SK-N-SH treated with all-trans-retinoic acid at 6 μM for 48 hours (cell line): ENCODE measurements around the gene ZBTB38.
A peak's percentile ranks its signal among the peaks of the same experiment; 100 is the strongest.

Experiments used
- ATAC-seq: fragments of 200-7000 bp; cut with Tn5 transposase; 3 replicates; pipeline ENCODE4 v1.9.1; 2020; ENCODE audit warnings: mild to moderate bottlenecking, moderate library complexity
- ARNTL ChIP-seq: fragments of 450-650 bp; formaldehyde crosslinking; IDR thresholded peaks from 2 replicates; pipeline ENCODE4 v1.5.0; 2020; ENCODE audit warnings: low read depth, mild to moderate bottlenecking, moderate library complexity, borderline replicate concordance
- BACH2 ChIP-seq: fragments of 250-450 bp; sonication (Bioruptor Pico); IDR thresholded peaks from 2 replicates; pipeline ENCODE4 v1.9.0; 2021; ENCODE audit warnings: mild to moderate bottlenecking, borderline replicate concordance
- CREB5 ChIP-seq: fragments of 250-450 bp; sonication (Bioruptor Pico); IDR thresholded peaks from 2 replicates; pipeline ENCODE4 v1.5.1; 2020; ENCODE audit warnings: low read depth, mild to moderate bottlenecking, moderate library complexity
- CSDC2 ChIP-seq: fragments of 250-450 bp; sonication (Bioruptor Pico); IDR thresholded peaks from 2 replicates; pipeline ENCODE4 v1.5.0; 2020; ENCODE audit warnings: mild to moderate bottlenecking, moderate library complexity
- CSRNP3 ChIP-seq: fragments of 250-450 bp; sonication (Bioruptor Pico); IDR thresholded peaks from 2 replicates; pipeline ENCODE4 v1.5.1; 2021; ENCODE audit warnings: mild to moderate bottlenecking, moderate library complexity
- ESRRG ChIP-seq: fragments of 250-450 bp; sonication (Bioruptor Pico); IDR thresholded peaks from 2 replicates; pipeline ENCODE4 v1.6.1; 2021; ENCODE audit warnings: mild to moderate bottlenecking
- GLIS3 ChIP-seq: fragments of 250-450 bp; sonication (Bioruptor Pico); IDR thresholded peaks from 2 replicates; pipeline ENCODE4 v1.5.0; 2020; ENCODE audit warnings: mild to moderate bottlenecking, moderate library complexity
- ISL1 ChIP-seq: fragments of 250-450 bp; sonication (Bioruptor Pico); IDR thresholded peaks from 2 replicates; pipeline ENCODE4 v2.1.2; 2022; ENCODE audit warnings: mild to moderate bottlenecking, moderate library complexity
- OSR1 ChIP-seq: fragments of 250-450 bp; sonication (Bioruptor Pico); IDR thresholded peaks from 2 replicates; pipeline ENCODE4 v1.8.0; 2022; ENCODE audit warnings: moderate library complexity, mild to moderate bottlenecking, inconsistent platforms
- PATZ1 ChIP-seq: fragments of 250-450 bp; sonication (Bioruptor Pico); IDR thresholded peaks from 2 replicates; pipeline ENCODE4 v1.8.0; 2020; ENCODE audit warnings: mild to moderate bottlenecking, moderate library complexity, borderline replicate concordance
- POU6F1 ChIP-seq: fragments of 250-450 bp; sonication (Bioruptor Pico); IDR thresholded peaks from 2 replicates; pipeline ENCODE4 v1.8.0; 2021; ENCODE audit warnings: low read depth, mild to moderate bottlenecking, moderate library complexity, borderline replicate concordance
- PPARA ChIP-seq: fragments of 250-450 bp; sonication (Bioruptor Pico); IDR thresholded peaks from 2 replicates; pipeline ENCODE4 v1.5.0; 2020; ENCODE audit warnings: mild to moderate bottlenecking, borderline replicate concordance
- RARB ChIP-seq: fragments of 250-450 bp; sonication (Bioruptor Pico); IDR thresholded peaks from 2 replicates; pipeline ENCODE4 v1.8.0; 2021; ENCODE audit warnings: mild to moderate bottlenecking, moderate library complexity
- SNAI2 ChIP-seq: fragments of 250-450 bp; sonication (Bioruptor Pico); IDR thresholded peaks from 2 replicates; pipeline ENCODE4 v1.5.0; 2020; ENCODE audit warnings: mild to moderate bottlenecking, moderate library complexity
- TCF4 ChIP-seq: fragments of 250-450 bp; sonication (Bioruptor Pico); IDR thresholded peaks from 2 replicates; pipeline ENCODE4 v1.8.0; 2021; ENCODE audit warnings: mild to moderate bottlenecking, moderate library complexity, borderline replicate concordance
- TOX ChIP-seq: fragments of 250-450 bp; sonication (Bioruptor Pico); IDR thresholded peaks from 2 replicates; pipeline ENCODE4 v1.8.0; 2021; ENCODE audit warnings: mild to moderate bottlenecking, moderate library complexity, borderline replicate concordance
- TSHZ2 ChIP-seq: fragments of 250-450 bp; sonication (Bioruptor Pico); IDR thresholded peaks from 2 replicates; pipeline ENCODE4 v1.5.0; 2020; ENCODE audit warnings: mild to moderate bottlenecking, moderate library complexity
- ZC3H10 ChIP-seq: fragments of 250-450 bp; sonication (Bioruptor Pico); IDR thresholded peaks from 2 replicates; pipeline ENCODE4 v1.5.1; 2021; ENCODE audit warnings: mild to moderate bottlenecking, moderate library complexity
- ZFP3 ChIP-seq: fragments of 250-450 bp; sonication (Bioruptor Pico); IDR thresholded peaks from 2 replicates; pipeline ENCODE4 v1.5.0; 2020; ENCODE audit warnings: mild to moderate bottlenecking, moderate library complexity
- ZFP30 ChIP-seq: fragments of 450-650 bp; formaldehyde crosslinking; IDR thresholded peaks from 2 replicates; pipeline ENCODE4 v1.5.0; 2022; ENCODE audit warnings: mild to moderate bottlenecking, moderate library complexity
- ZNF70 ChIP-seq: fragments of 450-650 bp; formaldehyde crosslinking; IDR thresholded peaks from 2 replicates; pipeline ENCODE4 v1.5.0; 2020; ENCODE audit warnings: mild to moderate bottlenecking, moderate library complexity
- ZNF8 ChIP-seq: fragments of 450-650 bp; formaldehyde crosslinking; IDR thresholded peaks from 2 replicates; pipeline ENCODE4 v1.5.0; 2020; ENCODE audit warnings: mild to moderate bottlenecking, moderate library complexity

Gene ZBTB38

GRCh38 chr3:141392897-141393734, 24.8 kb downstream of the ZBTB38 start:
- peak; percentile 41; the same call in 1 of the 3 replicates for ATAC-seq
- TF ChIP-seq BACH2 (CRISPR knock-in tag) (no peak), PATZ1 (CRISPR knock-in tag) (no peak), ZFP3 (CRISPR knock-in tag) (no peak), OSR1 (CRISPR knock-in tag) (no peak), TCF4 (CRISPR knock-in tag) (peak; percentile 47; the same call in 1 of the 2 replicates), TSHZ2 (CRISPR knock-in tag) (peak; percentile 41; the same call in 1 of the 2 replicates), CSDC2 (CRISPR knock-in tag) (no peak), PPARA (CRISPR knock-in tag) (0 out of 2 replicates have a peak, but pooled peaks have one; percentile 13), ZNF8 (CRISPR knock-in tag) (no peak), ESRRG (CRISPR knock-in tag) (no peak), ISL1 (CRISPR knock-in tag) (no peak), GLIS3 (no peak), ZNF70 (peak; percentile 88), TOX (no peak), ZFP30 (CRISPR knock-in tag) (no peak), RARB (no peak)

- no peak for TF ChIP-seq OSR1 (CRISPR knock-in tag)
- ATAC-seq = no peak
Observed at GRCh38 chr3:141393735-141394076, 25.4 kb downstream of the ZBTB38 start.

- no peak for ATAC-seq
- TF ChIP-seq RARB = no peak
- TF ChIP-seq CSDC2 (CRISPR knock-in tag) = no peak
- TF ChIP-seq PPARA (CRISPR knock-in tag) = no peak
- no peak for TF ChIP-seq CREB5 (CRISPR knock-in tag)
- no peak for TF ChIP-seq TOX
- TF ChIP-seq ZC3H10 (CRISPR knock-in tag) = no peak
- no peak for TF ChIP-seq ARNTL (CRISPR knock-in tag)
- no peak for TF ChIP-seq BACH2 (CRISPR knock-in tag)
- no peak for TF ChIP-seq ISL1 (CRISPR knock-in tag)
- no peak for TF ChIP-seq POU6F1 (CRISPR knock-in tag)
- no peak for TF ChIP-seq ZFP30 (CRISPR knock-in tag)
- no peak for TF ChIP-seq TSHZ2 (CRISPR knock-in tag)
- TF ChIP-seq CSRNP3 (CRISPR knock-in tag) = no peak
- TF ChIP-seq ZNF8 (CRISPR knock-in tag) = no peak
- no peak for TF ChIP-seq SNAI2 (CRISPR knock-in tag)
Observed at GRCh38 chr3:141394560-141394959, 26.3 kb downstream of the ZBTB38 start.
